ENCODE data around the gene HOXA2. TPM values are rescaled to one million over a fixed set of nuclear protein-coding genes. Genes with fewer than 3 reads are reported as not detected.
A peak's percentile ranks its signal among the peaks of the same experiment; 100 is the strongest.

The HOXA2 gene
- total RNA-seq, 1 donor = 3.6 TPM

DNA sequence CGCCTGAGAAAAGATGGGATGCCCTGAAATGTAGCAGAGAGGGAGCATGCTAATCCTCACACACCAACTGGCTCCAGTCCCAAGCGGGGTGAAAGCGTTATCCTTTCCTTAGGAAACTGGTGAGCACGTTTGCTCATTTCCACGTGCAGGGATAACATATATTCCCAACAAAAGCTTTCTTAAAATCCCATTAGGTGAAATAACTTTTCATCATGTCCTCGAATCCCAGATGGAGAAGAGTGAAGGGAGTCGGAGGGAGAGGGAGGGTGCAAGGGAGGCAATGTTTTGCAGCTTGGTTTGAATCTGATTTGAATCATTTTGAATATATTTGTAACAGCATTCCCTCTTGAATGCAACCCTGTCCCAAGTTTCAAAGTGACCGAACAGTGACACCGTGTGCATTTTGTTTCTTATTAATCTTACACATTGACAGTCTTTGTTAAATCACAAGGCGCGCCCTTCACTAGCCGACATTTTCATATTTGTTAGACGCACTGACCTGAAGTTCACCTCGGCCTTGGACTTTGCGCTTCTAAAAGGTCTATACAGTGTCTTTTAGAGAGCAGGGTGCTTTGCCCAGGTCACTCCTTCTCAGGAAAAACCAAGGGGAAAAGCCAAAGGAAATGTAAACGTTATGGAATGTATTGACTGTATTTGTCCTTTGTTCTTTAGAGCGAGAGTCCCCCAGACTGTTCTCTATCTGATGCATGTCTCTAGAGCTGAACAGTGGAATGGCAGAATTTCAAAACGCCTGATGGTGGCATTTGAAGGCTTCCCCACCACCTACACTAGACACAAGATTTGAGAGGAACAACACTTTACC lies 31.1 kb upstream of the HOXA2 start:
- no peak for DNase-seq (ENCODE audit: low read depth)
- no peak overlapping the region for H3K4me3 ChIP-seq (ENCODE audit: low read depth, low read length)
- TF ChIP-seq, protein P1, sequence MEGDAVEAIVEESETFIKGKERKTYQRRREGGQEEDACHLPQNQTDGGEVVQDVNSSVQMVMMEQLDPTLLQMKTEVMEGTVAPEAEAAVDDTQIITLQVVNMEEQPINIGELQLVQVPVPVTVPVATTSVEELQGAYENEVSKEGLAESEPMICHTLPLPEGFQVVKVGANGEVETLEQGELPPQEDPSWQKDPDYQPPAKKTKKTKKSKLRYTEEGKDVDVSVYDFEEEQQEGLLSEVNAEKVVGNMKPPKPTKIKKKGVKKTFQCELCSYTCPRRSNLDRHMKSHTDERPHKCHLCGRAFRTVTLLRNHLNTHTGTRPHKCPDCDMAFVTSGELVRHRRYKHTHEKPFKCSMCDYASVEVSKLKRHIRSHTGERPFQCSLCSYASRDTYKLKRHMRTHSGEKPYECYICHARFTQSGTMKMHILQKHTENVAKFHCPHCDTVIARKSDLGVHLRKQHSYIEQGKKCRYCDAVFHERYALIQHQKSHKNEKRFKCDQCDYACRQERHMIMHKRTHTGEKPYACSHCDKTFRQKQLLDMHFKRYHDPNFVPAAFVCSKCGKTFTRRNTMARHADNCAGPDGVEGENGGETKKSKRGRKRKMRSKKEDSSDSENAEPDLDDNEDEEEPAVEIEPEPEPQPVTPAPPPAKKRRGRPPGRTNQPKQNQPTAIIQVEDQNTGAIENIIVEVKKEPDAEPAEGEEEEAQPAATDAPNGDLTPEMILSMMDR (IDR thresholded peaks at IDR 0.05; ENCODE audit: insufficient read depth, low read length) = no peak

DNA sequence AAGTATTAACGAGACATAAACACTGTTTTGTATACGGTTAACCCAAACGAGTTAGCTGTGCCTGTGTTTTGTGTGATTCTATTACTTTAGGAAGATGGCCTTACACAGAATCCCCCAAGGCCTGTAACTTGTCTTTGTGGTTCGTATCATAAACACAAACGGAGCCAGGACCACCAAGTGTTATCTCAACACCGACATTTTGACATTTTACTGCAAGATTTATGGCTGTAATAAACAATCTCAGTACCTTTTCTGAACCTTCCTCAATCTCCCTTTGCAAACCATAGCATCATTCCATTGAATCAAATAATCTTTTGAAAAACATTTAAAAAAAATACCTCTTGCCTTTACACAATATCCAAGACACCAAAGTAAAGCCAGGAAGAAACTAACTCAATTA lies 30.5 kb upstream of the HOXA2 start:
- no peak overlapping the region for H3K4me3 ChIP-seq (ENCODE audit: low read depth, low read length)
- no peak for DNase-seq (ENCODE audit: low read depth)
- TF ChIP-seq, protein P1 (IDR thresholded peaks at IDR 0.05; ENCODE audit: insufficient read depth, low read length) = no peak

DNA sequence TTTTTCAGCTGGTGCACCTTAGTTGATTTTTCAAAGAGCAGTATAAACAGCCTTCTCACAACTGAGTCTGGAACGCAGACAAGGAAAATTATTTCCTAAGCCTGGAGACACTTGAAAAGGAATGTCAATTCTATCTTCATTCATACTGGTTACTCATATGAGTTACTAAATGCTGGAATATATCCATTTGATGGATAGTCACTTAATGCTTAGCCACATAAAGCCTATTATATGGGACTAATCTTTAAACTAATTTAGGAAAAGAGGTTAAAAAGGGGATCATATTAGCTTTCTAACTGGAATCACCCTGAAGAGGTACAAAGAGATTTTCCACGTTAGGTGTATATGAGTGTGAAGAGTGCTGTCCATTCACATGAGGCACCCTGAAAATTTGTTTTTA lies 29.7 kb upstream of the HOXA2 start:
- no peak for DNase-seq (ENCODE audit: low read depth)
- H3K4me3 ChIP-seq (ENCODE audit: low read depth, low read length) = no peak overlapping the region
- TF ChIP-seq, protein P1 (IDR thresholded peaks at IDR 0.05; ENCODE audit: insufficient read depth, low read length) = no peak

DNA sequence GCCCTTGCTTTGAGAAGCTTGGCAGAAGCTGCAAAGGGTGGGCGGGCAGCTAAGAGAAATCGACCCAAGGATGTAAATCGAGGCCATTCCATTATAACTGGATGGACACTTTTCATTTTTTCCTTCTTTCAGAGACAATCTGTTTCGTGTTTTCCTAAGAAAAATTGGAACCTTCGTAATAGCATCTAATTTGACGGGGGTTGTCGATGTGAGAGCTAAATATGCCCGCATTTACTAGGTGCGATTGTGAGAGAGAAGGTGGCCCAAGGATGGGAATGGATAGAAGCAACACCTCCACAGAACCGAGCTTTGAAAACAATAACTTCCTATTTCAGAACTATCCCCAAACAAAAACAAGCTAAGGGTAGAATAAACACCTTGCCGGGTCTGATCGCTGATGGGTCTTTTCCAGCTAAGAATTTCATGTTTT lies 28.9 kb upstream of the HOXA2 start:
- TF ChIP-seq, protein P1 (IDR thresholded peaks at IDR 0.05; ENCODE audit: insufficient read depth, low read length) = no peak
- DNase-seq (ENCODE audit: low read depth) = no peak

DNA sequence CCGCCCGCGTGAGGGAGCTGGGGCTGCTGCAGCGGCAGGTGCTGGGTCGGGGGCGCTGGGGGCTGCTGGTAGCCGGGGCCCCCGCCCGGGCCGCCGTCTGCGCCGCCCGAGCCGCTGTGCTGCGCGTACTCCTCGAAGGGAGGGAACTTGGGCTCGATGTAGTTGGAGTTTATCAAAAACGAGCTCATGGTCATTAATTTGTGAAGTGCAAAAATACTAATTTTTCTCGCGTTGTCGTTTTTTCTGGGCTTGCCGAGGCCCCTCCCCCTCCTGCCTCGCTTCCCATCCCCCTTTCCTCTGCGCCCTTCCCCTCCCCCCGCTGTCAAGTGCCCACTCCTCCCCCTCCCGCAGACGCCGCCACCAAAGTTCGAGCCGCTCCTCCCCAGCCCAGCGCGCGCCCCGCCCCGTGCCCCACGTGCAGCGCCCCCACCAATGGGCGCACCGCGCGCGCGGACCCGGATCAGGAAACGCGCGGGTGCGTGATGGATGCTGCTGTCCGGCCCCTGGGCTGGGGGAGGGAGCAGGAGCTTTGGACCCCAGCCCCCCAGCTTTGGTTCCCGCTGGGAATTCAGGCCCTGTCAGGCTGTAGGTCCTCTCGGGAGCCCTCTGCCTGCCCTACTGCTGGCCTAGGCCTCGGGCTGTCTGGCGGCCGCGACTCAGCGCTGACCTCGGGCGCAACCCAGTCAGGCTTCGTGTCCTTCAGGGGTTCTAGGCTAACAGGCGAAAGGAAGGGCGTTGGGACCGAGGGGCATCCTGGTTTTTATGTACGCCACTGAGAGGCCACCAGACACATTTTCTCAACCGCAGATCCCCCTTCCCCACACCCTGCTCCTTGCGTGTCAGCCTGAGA lies 28.3 kb upstream of the HOXA2 start, which contains the start of gene HOXA4:
HOXA4 (minus strand) TSS at position 218 of the 850 bp plus-strand sequence; CDS start at position 194, 24 bp downstream.
- peak; percentile 74 for DNase-seq (ENCODE audit: low read depth)
- peak within 1 kb of the TSS; percentile 73 for H3K4me3 ChIP-seq (ENCODE audit: low read depth, low read length)
- TF ChIP-seq, protein P1 (IDR thresholded peaks at IDR 0.05; ENCODE audit: insufficient read depth, low read length) = no peak

More for the DNA sequence above, 28.9 kb upstream of the HOXA2 start:
- H3K4me3 ChIP-seq (ENCODE audit: low read depth, low read length) = peak overlapping the region; percentile 73

- TF ChIP-seq, protein P1 (IDR thresholded peaks at IDR 0.05; ENCODE audit: insufficient read depth, low read length) = peak; percentile 7
- no peak for DNase-seq (ENCODE audit: low read depth)
- peak overlapping the region; percentile 65 for H3K4me3 ChIP-seq (ENCODE audit: low read depth, low read length)
These were observed 27.5 kb upstream of the HOXA2 start for GRCh38 chr7:27129729-27130539.
